NCI-H1417 treated with DMSO at 0.1 percent for 48 hours (cell line): ENCODE measurements around the gene HIF3A.
"Not testable (repeated sequence)": the region's sequence is repeated elsewhere in the genome, so short reads cannot be mapped to it uniquely, and the experiment has no call there.

ENCODE experiments used
- DNase-seq: peaks from one replicate; lab custom pipeline; 2025; lab: John Stamatoyannopoulos, UW

Gene HIF3A

DNA sequence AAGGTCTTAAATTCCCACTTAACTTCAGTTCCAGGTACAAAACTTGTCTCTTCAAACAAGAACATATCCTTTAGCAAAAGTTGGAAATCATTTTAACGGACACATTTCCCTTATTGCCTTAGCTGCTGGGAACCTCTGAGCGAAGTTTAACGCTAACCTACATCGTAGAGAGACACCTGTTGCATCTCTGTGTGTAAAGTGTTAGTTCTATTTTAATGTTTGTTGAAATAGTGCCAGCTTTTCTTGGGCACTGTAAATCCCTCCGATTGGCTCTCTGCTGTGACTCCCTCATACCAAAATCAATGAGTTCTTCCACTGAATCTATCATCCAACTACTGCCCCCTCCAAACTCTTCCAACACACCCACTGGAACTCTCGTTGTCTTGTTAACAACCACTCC lies 2.3 kb upstream of the HIF3A start:
- DNase-seq = no peak

DNA sequence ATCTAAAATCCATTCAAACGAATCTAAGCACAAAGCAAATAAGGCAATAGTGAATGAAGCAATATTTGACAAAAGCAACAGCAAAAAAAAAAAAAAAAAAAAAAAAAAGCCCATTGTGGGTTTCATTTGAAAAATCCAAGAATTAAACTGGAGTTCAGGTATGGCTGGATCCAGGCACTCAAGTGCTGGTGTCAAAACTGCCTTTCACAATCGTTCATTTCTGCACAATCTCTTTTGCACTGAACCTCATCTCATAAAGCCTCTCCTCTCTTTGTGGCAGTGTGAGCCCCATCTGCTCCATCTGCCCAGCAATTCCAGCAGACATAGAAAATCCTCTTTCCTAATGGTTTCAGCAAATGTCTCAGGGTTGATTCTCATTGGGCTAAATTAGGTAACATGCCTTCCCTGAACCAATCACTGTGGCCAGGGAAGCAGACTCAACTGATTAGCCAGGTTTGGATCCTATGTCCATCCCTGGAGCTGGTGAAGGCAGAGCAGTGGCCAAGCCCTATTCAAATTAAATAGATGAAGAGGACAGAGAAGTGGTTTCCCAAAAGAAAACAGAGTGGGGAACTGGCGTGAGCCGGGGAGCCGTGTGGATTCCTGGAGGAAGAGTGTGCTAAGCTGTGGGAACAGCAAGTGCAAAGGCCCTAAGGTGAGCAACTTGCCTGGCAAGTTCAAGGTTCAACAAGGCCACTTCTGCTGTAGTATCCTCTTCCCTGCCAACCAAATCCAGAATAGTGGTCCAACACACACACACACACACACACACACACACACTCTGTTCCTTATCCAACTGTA lies 1.2 kb upstream of the HIF3A start:
- DNase-seq = no peak

- no peak for DNase-seq
These were observed 701 bp upstream of the HIF3A start for GRCh38 chr19:46296202-46296480.

DNA sequence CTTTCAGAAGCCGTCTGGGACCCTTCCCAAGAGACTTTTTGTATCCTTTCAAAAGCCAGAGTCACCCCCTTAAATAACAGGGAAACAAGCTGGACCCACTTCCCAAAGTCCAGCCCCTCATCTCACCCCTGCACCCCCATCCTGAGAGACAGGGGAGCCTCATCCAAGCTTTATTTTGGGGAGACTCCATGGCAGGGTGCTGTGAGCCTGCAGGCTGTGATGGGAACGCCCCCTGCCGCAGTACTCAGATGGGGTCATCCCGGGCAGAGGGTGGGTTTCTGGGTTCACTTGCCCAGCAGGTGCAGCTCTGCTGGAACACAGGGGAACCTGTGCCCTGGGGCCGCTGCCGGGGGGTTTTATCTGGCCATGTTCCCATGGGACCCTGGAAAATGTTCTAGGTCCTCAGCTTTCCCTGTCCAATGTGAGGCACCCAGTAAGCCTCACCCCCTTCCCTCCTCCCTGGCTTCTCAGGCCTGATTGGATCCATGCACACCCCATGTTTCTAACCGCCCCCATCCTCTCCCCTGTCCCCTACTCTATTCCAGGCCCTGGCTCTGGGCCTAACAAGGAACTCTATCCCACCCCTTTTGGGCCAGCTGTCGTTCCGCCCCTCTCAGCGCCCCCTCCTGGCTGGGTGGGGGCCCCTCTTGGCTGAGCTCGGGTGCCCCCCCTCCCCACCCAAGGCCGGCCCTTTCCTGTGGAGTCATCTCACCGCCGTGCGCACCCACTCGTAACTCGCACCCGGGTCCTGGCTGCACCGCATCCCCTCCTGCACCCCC lies 1.0 kb downstream of the HIF3A start:
- DNase-seq = no peak

- no peak for DNase-seq
These were observed 1.7 kb downstream of the HIF3A start for GRCh38 chr19:46298479-46299003.

GRCh38 chr19:46299004-46299509 lies 2.2 kb downstream of the HIF3A start:
- DNase-seq = peak; percentile 62

DNA sequence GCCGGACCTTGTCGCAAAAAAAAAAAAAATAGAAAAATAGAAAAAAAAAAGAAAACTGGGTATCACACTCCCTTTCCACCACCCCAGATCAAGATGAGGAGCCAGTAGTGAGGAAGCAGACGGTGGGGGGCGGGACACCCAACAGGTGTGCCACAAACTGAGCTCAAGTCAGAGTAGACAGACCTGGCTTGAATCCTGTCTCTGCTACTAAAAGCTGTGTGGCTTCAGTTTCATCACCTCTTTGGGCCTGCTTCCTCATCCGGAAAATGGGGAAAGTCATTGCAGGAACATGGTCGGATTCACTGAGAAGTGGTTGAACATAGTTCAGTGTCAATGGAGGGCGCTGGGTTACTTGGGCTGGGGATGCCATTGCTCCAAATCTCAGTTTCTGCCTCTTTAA lies 2.9 kb downstream of the HIF3A start:
- no peak for DNase-seq

DNA sequence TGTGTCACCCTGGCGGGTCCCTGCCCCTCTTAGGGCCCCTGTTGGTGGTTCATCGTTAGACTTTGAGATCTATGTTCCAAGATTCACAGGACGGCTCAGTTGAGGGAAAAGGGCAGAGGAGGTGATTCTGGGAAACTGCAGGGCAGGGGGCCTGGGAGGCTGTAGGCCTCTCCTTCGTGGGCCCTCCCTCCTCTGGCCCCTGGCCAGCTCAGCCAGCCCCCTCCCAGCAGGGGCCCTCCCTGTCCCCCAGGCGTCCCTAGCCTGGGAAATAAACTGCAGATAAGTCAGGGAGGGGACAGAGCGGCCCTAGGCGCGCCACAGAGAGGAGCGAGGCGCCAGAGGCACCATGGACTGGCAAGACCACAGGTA lies 6.5 kb downstream of the HIF3A start:
- no peak for DNase-seq

GRCh38 chr19:46303691-46304397 lies 7.0 kb downstream of the HIF3A start:
- DNase-seq = no peak

DNA sequence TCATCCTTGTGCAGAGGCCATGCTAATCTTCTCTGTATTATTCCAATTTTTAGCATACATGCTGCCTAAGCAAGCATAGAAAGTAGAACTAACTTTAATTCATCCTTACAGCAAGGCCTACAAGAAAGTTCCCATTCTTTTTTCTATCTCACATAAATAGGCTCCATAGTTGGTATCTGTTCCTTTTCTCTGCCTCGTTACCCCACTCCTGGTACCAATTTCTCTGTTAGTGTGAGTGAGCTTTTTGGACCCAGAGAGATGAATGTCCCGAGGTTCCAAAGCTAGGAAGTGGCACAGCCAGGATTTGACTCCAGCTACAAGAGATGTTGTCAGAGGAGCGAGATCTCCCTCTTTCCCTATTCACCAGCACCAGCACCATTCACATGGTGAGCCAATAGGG lies 9.7 kb downstream of the HIF3A start:
- no peak for DNase-seq

DNA sequence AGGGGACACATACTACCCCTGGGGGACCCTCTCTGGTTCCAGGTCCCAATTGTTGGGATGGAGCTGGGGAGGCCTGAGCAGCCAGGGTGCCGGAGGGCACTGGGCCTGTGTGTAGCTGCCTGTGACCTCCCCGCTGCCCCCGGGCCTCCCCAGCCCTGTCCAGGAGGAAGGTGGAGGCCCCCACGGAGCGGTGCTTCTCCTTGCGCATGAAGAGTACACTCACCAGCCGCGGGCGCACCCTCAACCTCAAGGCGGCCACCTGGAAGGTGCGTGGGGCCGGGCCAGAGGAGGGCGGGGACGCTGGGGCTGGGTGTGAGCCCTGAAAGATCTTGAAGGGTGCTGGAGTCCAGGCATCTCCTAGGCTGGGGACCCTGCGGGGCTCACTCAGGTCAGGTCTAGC lies 11.7 kb downstream of the HIF3A start:
- no peak for DNase-seq

GRCh38 chr19:46309056-46309455 lies 12.2 kb downstream of the HIF3A start:
- no peak for DNase-seq

DNA sequence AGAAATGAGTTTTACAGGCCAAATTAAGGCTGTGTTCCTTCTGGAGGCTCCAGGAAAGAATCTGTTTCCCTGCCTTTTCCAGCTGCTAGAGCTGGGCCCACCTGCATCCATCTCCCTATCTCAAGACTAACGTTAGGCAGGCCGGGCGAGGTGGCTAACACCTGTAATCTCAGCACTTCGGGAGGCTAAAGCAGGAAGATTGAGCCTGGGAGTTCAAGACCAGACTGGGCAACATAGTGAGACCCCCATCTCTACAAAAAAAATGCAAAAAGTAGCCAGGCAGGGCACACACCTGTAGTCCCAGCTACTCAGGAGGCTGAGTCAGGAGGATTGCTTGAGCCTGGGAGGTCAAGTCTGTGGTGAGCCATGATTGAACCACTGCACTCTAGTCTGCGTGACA lies 14.6 kb downstream of the HIF3A start:
- DNase-seq = no peak

DNA sequence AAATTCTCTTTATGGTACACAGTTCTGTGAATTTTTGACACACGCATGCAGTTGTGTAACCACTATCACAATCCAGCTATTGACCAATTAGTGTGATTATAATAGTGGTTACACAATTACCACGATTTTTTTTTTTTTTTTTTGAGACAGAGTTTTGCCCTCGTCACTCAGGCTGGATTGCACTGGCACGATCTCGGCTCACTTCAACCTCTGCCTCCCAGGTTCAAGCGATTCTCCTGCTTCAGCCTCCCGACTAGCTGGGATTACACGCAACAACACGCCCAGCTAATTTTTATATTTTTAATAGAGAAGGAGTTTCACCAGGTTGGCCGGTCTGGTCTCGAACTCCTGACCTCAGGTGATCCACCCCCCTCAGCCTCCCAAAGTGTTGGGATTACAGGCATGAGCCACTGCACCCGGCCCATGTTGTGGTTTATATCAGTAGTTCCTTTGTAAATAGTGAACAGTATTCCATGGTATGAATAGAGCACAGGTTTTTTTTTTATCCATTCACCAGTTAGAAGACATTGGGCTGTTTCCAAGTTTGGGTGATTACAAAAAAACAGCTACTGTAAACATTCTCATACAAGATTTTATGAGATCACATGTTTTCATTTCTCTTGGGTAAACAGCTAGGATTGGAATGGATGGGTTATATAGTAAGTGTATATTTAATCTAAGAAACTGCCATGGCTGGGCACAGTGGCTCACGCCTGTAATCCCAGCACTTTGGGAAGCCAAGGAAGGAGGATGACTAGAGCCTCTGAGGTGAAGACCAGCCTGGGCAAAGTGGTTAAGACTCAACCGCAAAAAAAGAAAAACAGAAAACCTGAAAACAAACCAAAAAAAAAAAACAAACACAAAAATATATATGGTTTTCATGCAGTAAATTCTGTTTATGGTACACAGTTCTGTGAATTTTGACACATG lies 17.0 kb downstream of the HIF3A start:
- DNase-seq = not testable (repeated sequence)

DNA sequence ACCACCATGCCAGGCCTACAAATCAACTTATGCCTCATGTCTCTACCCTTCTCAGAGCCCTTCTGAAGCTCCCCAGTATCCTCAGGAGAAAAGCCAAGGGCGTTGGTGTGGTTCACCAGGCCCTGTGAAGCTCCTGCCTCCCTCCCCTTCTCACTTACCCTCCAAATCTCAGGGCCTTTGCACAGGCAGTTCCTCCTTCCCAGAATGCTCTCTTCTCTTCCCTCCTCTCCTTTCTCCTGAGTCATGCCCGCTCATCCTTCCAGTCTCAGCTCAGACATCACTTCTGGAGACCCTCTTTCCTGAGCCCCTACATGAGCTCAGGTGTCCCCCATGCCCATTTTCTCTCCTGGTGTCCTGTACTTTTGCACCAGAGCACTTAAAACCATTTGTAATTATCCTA lies 20.5 kb downstream of the HIF3A start:
- no peak for DNase-seq

- no peak for DNase-seq
These were observed 22.8 kb downstream of the HIF3A start for GRCh38 chr19:46319613-46320012.

DNA sequence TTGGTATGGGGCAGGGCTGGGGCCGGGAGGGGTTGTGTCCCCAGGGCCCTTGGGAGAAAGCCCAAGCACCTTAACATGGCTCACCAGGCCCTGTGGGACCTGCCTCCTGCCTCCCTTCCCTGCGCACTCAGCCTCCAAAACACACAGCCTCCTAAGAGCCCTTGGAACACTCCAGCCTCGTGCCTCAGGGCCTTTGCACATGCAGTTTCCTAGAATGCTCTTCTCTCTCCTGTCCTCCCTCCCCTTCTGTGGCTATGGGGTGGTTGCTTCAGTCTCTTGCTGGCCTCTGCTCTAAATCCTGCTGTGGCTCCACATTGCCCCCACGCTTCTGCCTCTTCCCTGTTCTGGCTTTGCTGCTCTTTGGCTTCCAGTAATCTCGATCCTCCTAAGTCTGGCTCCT lies 23.7 kb downstream of the HIF3A start:
- no peak for DNase-seq

DNA sequence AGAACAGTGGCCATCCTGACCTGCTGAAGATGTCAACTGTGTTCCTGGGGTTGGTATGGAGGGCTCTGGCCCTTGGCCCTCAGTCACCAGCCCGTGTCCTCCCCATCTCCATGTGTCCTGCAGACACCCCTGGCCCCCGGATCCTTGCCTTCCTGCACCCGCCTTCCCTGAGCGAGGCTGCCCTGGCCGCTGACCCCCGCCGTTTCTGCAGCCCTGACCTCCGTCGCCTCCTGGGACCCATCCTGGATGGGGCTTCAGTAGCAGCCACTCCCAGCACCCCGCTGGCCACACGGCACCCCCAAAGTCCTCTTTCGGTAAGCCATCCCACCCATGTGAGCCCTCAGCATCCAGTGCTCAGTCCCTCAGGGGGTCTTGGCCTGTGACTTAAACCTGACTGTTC lies 24.8 kb downstream of the HIF3A start:
- no peak for DNase-seq

- DNase-seq = not testable (repeated sequence)
These were observed 26.4 kb downstream of the HIF3A start for GRCh38 chr19:46323227-46323626.

DNA sequence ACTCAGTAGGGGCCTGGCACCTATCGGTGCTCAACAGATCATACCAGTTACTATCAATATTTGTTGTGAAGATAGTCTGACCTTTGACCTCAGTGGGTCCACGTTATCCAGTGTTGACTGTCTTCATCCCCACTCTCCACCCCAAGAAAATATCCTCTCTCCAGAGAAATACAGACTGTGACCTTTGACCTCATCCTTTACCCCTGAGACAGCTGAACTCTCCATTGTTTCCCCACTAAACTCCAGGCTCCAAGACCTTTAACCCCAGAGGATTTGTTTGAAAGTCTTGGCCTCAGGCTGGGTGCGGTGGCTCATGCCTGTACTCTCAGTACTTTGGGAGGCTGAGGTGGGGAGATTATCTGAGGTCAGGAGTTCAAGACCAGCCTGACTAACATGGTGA lies 27.4 kb downstream of the HIF3A start:
- DNase-seq = no peak

DNA sequence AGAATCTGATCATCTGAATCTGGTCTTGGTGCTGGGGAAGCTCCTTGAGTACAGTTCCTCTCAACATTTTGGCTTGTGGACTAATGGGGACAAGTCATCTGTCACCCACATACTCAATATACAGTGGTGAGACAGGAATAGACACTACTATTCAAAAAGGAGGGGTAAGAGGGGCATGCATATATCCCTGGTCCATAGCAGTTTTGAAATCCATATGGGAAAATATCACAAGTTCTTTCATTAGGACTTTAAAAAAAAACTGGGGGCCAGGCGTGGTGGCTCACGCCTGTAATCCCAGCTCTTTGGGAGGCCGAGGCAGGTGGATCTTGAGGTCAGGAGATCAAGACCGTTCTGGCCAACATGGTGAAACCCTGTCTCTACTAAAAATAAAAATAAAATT lies 29.8 kb downstream of the HIF3A start:
- DNase-seq = no peak

DNA sequence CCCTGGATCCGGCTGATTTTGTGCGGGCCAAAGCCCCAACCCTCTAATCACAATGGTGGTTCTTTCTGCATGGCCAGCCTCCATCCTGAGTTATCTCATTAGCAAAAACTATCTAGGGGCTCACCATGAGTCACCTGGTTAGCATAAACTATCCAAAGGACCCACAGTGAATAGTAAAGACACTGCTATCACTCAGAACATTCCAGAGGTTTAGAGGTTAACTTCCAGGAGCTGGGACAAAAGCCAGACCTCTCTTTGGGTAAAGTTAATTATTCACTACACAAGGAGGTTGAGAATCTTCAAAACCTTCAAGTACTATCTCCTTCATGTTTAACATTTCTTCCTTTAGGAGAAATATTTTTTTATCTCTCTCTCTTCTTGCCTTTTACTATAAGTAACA lies 31.2 kb downstream of the HIF3A start:
- DNase-seq = no peak
